GM18907 (cell line): ENCODE data around the gene PHF24.

Source experiments
- ATAC-seq: cut with Tn5 transposase; IDR thresholded peaks from one replicate; pipeline ENCODE4 v1.9.1; 2021; ENCODE audit warnings: mild to moderate bottlenecking, moderate library complexity; ENCODE audit not compliant: unreplicated experiment

The PHF24 gene

GRCh38 chr9:34982361-34982760 is 24.3 kb downstream of the PHF24 start:
- ATAC-seq = no peak

- peak; percentile 69 for ATAC-seq
Measured at GRCh38 chr9:34983209-34983608, 25.1 kb downstream of the PHF24 start.

- ATAC-seq = no peak
Measured at GRCh38 chr9:34984049-34984448, 26.0 kb downstream of the PHF24 start.

GRCh38 chr9:34985311-34985899 is 27.3 kb downstream of the PHF24 start:
- ATAC-seq = no peak

- no peak for ATAC-seq
Measured at GRCh38 chr9:34986540-34987047, 28.5 kb downstream of the PHF24 start.

GRCh38 chr9:34987160-34987901 is 29.2 kb downstream of the PHF24 start:
- no peak for ATAC-seq

- ATAC-seq = no peak
Measured at GRCh38 chr9:34988218-34989002, 30.3 kb downstream of the PHF24 start.

GRCh38 chr9:34989003-34989945 is 31.2 kb downstream of the PHF24 start, which contains the start of gene DNAJB5:
Gene DNAJB5 (plus strand): TSS chr9:34989745. CDS start chr9:34990631, 886 bp downstream.
- ATAC-seq = peak; percentile 90

- no peak for ATAC-seq
Measured at GRCh38 chr9:34989946-34990635, 32.0 kb downstream of the PHF24 start.

GRCh38 chr9:34990908-34991606 is 33.0 kb downstream of the PHF24 start:
- ATAC-seq = no peak

GRCh38 chr9:34991607-34992375 is 33.7 kb downstream of the PHF24 start:
- ATAC-seq = no peak

GRCh38 chr9:34992376-34992951 is 34.4 kb downstream of the PHF24 start:
- ATAC-seq = no peak

GRCh38 chr9:34993502-34994259 is 35.6 kb downstream of the PHF24 start:
- no peak for ATAC-seq

- no peak for ATAC-seq
Measured at GRCh38 chr9:34994260-34994899, 36.3 kb downstream of the PHF24 start.

GRCh38 chr9:34994900-34995669 is 37.0 kb downstream of the PHF24 start:
- no peak for ATAC-seq

GRCh38 chr9:34995670-34996060 is 37.6 kb downstream of the PHF24 start:
- no peak for ATAC-seq
